Measurements from ENCODE around the gene ELFN1.

Gene ELFN1

GRCh38 chr7:1752111-1752510 lies 82.0 kb downstream of the ELFN1 start:
- DNase-seq: no peak
- peaks cover 19% of the 10 kb centered on the region for H3K4me1 Mint-ChIP-seq
- no peaks in the 10 kb centered on the region for H3K9me3 Mint-ChIP-seq
- peaks cover 48% of the 10 kb centered on the region for H3K27me3 Mint-ChIP-seq (ENCODE audit: low read depth, poor library complexity)
- TF ChIP-seq CTCF (IDR thresholded peaks at IDR 0.05): no peak
- H3K36me3 Mint-ChIP-seq (ENCODE audit: low read depth): peaks cover 4% of the 10 kb centered on the region
- no peak overlapping the region for H3K4me3 Mint-ChIP-seq
- H3K27ac Mint-ChIP-seq: no peak overlapping the region

GRCh38 chr7:1752771-1753563 lies 82.9 kb downstream of the ELFN1 start:
- no peak overlapping the region for H3K27ac Mint-ChIP-seq
- no peak overlapping the region for H3K4me3 Mint-ChIP-seq
- H3K4me1 Mint-ChIP-seq: peaks cover 23% of the 10 kb centered on the region
- H3K9me3 Mint-ChIP-seq: no peaks in the 10 kb centered on the region
- no peak for TF ChIP-seq CTCF (IDR thresholded peaks at IDR 0.05)
- peaks cover 53% of the 10 kb centered on the region for H3K27me3 Mint-ChIP-seq (ENCODE audit: low read depth, poor library complexity)
- no peak for DNase-seq
- H3K36me3 Mint-ChIP-seq (ENCODE audit: low read depth): no peaks in the 10 kb centered on the region

- Mint-ChIP-seq H3K4me1 (peaks cover 21% of the 10 kb centered on the region), H3K36me3 (ENCODE audit: low read depth) (no peaks in the 10 kb centered on the region), H3K4me3 (no peak overlapping the region), H3K9me3 (no peaks in the 10 kb centered on the region), H3K27me3 (ENCODE audit: low read depth, poor library complexity) (peaks cover 56% of the 10 kb centered on the region), H3K27ac (no peak overlapping the region)
- DNase-seq: no peak
- TF ChIP-seq CTCF (IDR thresholded peaks at IDR 0.05): no peak
Measured at GRCh38 chr7:1753564-1753867, 83.4 kb downstream of the ELFN1 start.

- no peaks in the 10 kb centered on the region for H3K36me3 Mint-ChIP-seq (ENCODE audit: low read depth)
- H3K27ac Mint-ChIP-seq: no peak overlapping the region
- no peak overlapping the region for H3K4me3 Mint-ChIP-seq
- peaks cover 57% of the 10 kb centered on the region for H3K27me3 Mint-ChIP-seq (ENCODE audit: low read depth, poor library complexity)
- TF ChIP-seq CTCF (IDR thresholded peaks at IDR 0.05): no peak
- DNase-seq: no peak
- peaks cover 26% of the 10 kb centered on the region for H3K4me1 Mint-ChIP-seq
- no peaks in the 10 kb centered on the region for H3K9me3 Mint-ChIP-seq
Measured at GRCh38 chr7:1754345-1754908, 84.3 kb downstream of the ELFN1 start.

GRCh38 chr7:1755783-1756625 lies 85.9 kb downstream of the ELFN1 start:
- Mint-ChIP-seq H3K27ac (no peak overlapping the region), H3K4me3 (no peak overlapping the region), H3K9me3 (no peaks in the 10 kb centered on the region), H3K36me3 (ENCODE audit: low read depth) (no peaks in the 10 kb centered on the region), H3K27me3 (ENCODE audit: low read depth, poor library complexity) (peaks cover 62% of the 10 kb centered on the region), H3K4me1 (peaks cover 31% of the 10 kb centered on the region)
- DNase-seq: no peak
- no peak for TF ChIP-seq CTCF (IDR thresholded peaks at IDR 0.05)
